PFSK-1 (cell line): Measurements from ENCODE around the gene ATP11A.

Experiments
- FOXP2 ChIP-seq: optimal IDR thresholded peaks from 2 replicates; pipeline ENCODE3; 2011; ENCODE audit warnings: borderline replicate concordance, control low read depth, inconsistent platforms; ENCODE audit not compliant: insufficient read depth; ENCODE audit errors: extremely low read length, extremely low read depth
- POLR2AphosphoS5 ChIP-seq: IDR thresholded peaks from 2 replicates; pipeline ENCODE4 v1.6.1; 2012; ENCODE audit warnings: low read depth, mild to moderate bottlenecking, control low read depth, low read length, moderate library complexity
- SIN3A ChIP-seq: IDR thresholded peaks from 2 replicates; pipeline ENCODE4 v1.6.1; 2012; ENCODE audit warnings: mild to moderate bottlenecking, low read length, moderate library complexity, borderline replicate concordance; ENCODE audit not compliant: insufficient read depth
- TAF1 ChIP-seq: IDR thresholded peaks from 2 replicates; pipeline ENCODE4 v1.6.1; 2012; ENCODE audit warnings: low read length, control low read depth, borderline replicate concordance; ENCODE audit not compliant: insufficient read depth
- TF ChIP-seq, protein P1 (sequence below), 2 experiments: IDR thresholded peaks; 2 replicates each; pipeline versions ENCODE4 v1.6.1 to v1.8.0; 2011 to 2012; ENCODE audit warnings: low read depth in 2 of 2, low read length in 2 of 2, control low read depth in 1 of 2, inconsistent platforms in 1 of 2, mild to moderate bottlenecking in 1 of 2, moderate library complexity in 1 of 2; ENCODE audit not compliant: insufficient read depth in 1 of 2

Gene ATP11A

DNA sequence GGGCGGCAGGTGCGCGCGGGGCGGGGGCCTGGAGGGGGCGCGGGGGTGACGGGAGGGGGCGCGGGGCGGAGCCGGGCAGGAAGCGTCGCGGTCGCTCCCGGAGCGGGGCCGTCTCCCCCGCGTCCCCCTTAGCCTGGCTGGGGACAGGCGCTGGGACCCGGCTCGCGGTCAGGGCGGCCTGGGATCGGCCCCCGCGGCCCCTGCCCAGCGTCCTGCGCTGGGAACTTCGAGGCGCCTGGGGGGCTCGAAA is 204.5 kb downstream of the ATP11A start:
- no peak for TF ChIP-seq SIN3A
- no peak for TF ChIP-seq TAF1
- no peak for TF ChIP-seq FOXP2
- no peak for TF ChIP-seq POLR2AphosphoS5
- TF ChIP-seq, protein P1, sequence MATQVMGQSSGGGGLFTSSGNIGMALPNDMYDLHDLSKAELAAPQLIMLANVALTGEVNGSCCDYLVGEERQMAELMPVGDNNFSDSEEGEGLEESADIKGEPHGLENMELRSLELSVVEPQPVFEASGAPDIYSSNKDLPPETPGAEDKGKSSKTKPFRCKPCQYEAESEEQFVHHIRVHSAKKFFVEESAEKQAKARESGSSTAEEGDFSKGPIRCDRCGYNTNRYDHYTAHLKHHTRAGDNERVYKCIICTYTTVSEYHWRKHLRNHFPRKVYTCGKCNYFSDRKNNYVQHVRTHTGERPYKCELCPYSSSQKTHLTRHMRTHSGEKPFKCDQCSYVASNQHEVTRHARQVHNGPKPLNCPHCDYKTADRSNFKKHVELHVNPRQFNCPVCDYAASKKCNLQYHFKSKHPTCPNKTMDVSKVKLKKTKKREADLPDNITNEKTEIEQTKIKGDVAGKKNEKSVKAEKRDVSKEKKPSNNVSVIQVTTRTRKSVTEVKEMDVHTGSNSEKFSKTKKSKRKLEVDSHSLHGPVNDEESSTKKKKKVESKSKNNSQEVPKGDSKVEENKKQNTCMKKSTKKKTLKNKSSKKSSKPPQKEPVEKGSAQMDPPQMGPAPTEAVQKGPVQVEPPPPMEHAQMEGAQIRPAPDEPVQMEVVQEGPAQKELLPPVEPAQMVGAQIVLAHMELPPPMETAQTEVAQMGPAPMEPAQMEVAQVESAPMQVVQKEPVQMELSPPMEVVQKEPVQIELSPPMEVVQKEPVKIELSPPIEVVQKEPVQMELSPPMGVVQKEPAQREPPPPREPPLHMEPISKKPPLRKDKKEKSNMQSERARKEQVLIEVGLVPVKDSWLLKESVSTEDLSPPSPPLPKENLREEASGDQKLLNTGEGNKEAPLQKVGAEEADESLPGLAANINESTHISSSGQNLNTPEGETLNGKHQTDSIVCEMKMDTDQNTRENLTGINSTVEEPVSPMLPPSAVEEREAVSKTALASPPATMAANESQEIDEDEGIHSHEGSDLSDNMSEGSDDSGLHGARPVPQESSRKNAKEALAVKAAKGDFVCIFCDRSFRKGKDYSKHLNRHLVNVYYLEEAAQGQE (IDR thresholded peaks at IDR 0.05; ENCODE audit: insufficient read depth in 1 of 2, low read depth in 2 of 2, low read length in 2 of 2) = no peak

DNA sequence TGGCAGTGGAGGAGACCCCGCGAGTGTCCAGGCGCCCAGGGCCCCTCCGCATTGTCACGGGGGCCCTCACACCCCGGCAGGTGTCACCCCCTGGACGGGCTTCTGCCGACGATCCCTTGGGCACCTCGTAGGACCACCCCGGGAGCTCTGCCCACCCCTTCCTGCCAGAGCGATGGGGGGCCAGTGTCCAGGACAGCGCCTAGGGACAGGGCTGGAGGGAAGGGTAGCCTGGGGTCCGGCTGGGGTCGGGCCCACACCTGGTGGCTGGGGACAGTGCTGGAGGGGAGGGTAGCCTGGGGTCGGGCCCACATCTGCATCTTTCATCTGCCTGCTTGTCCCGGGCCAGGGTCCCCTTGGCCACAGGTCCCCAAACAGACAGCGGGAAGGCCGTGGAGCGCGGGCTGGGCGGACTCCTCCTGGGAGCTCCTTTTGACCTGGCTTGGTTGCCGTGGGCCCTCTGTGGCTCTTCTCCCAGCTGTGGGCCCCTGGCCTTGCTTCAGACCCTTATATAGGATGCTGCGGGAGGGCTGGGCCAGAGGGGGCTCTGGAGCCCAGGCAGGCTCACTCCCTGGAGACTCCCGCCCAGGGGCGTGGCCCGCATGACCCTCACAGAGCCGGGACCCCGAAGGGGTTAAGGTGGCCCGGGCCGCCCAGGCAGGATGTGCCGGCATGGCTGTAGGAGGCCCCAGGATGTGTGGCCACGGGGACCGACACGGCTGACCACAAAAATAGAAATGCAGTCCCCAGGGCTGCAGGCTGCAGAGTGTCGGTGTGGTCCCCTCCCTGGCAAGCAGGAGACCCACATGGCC is 205.0 kb downstream of the ATP11A start:
- no peak for TF ChIP-seq SIN3A
- no peak for TF ChIP-seq FOXP2
- TF ChIP-seq, protein P1 (IDR thresholded peaks at IDR 0.05; ENCODE audit: insufficient read depth in 1 of 2, low read depth in 2 of 2, low read length in 2 of 2) = no peak
- no peak for TF ChIP-seq TAF1
- no peak for TF ChIP-seq POLR2AphosphoS5

DNA sequence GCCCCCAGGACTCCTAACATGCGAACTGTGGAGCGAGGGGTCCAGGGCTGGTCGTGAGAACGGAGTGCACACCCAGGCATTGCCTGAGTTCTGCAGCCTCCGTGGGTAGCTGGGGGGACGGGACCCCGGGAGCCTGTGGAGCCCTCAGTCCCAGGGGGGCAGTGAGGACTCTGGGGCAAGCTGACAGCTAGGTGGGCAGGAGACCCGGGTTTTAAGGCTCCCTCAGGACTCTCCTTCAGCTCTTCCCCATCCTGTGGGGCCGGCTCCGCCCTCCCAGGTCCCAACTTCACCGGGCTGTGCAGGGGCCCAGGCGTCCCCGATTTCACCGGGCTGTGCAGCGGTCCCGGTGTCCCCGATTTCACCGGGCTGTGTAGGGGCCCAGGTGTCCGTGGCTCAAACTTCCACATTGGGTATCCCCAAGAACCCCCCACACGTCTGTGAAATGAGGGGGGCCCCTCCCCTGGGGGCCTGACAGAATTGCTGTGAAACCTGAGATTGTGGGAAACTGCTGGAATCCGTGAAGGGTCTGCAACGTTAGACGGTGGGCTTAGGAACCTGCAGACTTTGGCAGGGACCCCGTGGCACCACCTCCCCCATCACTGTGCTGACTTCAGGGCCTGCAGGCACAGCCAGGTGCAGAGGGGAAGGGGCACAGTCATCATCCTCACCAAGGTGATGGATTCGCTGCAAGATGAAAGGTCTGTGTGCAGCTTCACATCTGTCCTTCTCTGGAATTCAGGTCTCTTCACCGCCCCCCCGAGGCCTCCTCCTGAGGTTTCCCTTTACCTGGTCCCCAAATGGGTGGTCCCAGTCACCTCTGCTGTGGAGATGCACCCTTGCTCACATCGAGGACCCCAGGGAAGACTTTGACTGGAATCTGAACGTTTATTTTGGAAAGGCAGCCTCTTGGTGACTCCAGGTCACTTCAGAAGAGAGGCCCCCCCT is 206.0 kb downstream of the ATP11A start:
- no peak for TF ChIP-seq POLR2AphosphoS5
- TF ChIP-seq, protein P1 (IDR thresholded peaks at IDR 0.05; ENCODE audit: insufficient read depth in 1 of 2, low read depth in 2 of 2, low read length in 2 of 2) = no peak
- TF ChIP-seq TAF1 = no peak
- TF ChIP-seq FOXP2 = no peak
- TF ChIP-seq SIN3A = no peak

DNA sequence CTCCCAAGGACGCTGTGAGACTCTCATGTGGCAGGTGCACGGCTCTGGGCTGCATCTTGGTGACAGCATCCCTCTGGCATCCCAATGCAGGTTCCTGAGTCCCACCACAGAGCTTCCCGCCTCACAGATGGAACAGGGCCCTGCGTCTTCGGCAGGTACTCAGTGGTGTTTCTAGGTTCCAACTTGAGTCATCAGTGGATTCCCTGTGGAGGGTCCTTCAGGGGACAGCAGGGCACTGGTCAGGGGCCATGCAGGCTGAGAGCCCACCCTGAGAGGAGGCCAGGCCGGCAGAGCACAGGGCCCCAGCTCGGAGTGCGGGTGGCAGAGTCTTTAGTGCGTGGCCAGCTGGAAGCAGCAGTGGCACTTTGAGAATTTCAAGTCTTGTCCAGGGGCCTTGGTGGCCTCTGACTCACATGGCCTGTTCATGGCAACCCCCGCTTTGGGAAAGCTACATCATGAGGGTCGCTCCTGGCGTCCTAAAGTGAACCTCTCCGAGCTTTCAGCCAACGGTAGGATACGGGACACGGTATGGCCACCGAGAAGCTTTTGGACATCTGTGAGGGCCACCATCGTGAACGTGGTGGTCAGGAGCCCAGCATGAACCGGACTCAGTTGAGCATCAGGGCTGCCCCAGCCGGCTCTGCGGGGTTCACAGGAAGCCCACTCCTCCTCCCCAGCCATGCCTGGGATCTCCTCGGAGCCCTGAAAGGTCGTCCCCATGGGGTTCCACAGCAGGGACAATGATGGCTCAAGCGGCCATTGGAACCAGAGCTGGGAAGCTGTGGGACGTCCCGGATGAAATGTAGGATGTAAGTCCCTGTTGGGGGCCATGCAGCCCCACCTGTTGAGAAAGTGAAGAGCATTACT is 207.1 kb downstream of the ATP11A start:
- no peak for TF ChIP-seq POLR2AphosphoS5

DNA sequence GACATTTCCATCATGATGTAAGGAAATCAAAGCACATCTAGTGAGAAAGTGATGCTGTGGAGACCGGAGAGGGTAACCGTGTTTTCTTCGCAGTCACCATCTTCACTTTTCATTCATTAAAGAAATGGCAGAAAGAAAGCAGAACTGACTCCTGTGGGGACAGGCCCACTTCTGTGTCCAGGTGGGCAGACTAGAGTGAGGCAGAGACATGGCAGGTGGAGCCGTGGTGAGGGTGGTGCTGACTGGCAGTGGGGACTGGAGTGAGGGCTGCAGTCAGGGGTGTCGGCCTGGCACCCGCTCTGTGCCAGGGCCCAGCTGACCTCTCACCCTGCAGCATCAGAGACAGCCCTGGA is 207.7 kb downstream of the ATP11A start:
- TF ChIP-seq, protein P1 (IDR thresholded peaks at IDR 0.05; ENCODE audit: insufficient read depth in 1 of 2, low read depth in 2 of 2, low read length in 2 of 2) = no peak
- TF ChIP-seq TAF1 = no peak
- TF ChIP-seq SIN3A = no peak
- no peak for TF ChIP-seq POLR2AphosphoS5
- no peak for TF ChIP-seq FOXP2
